ENCODE data around the gene MALRD1. TPM values are rescaled to one million over a fixed set of nuclear protein-coding genes. Genes with fewer than 3 reads are reported as not detected.

The MALRD1 gene
- total RNA-seq, 2 donors from 2014 or later, result 0.26 to 1.3 TPM

DNA sequence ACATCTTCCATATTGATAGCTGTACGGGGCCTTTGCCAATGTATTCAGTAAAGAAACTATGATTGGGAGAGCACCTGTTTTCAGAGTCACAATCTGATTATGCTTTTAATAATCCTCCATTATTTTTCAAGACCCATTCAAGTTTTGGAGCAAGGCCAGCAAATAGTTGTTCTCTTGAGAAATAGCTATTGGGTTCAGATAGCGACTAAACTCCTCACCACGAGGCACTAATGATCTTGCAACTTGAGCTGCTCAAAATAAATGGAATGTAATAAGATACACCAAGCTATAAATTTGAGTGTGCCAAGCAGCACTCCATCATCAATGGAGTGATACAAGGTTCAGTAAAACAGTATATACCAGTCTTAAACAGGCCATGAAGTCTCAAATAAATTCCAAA lies 7.4 kb upstream of the MALRD1 start:
- H3K27me3 ChIP-seq, result no peaks in the 10 kb centered on the region
- ATAC-seq, result no peak
- TF ChIP-seq POLR2A (IDR thresholded peaks at IDR 0.05) (no peak), CTCF (IDR thresholded peaks at IDR 0.05) (no peak)
- no peak for DNase-seq
- H3K27ac ChIP-seq, result no peak overlapping the region
- H3K36me3 ChIP-seq (replicated peaks in 1 of 2; ENCODE audit: insufficient read depth in 1 of 2, low read depth in 2 of 2), result no peaks in the 10 kb centered on the region
- WGBS, 2 donors, result 45 to 58% methylated on average over 3 of the region's 3 CpGs
- H3K4me1 ChIP-seq, result no peaks in the 10 kb centered on the region
- H3K9me3 ChIP-seq, result no peaks in the 10 kb centered on the region
- no peak overlapping the region for H3K4me3 ChIP-seq
- intact Hi-C loops (cut with DNase I), result no loop called here

GRCh38 chr10:19043431-19043830 lies 5.2 kb upstream of the MALRD1 start:
- TF ChIP-seq CTCF (IDR thresholded peaks at IDR 0.05), result no peak
- TF ChIP-seq POLR2A (IDR thresholded peaks at IDR 0.05), result no peak
- no peak overlapping the region for H3K4me3 ChIP-seq
- no peaks in the 10 kb centered on the region for H3K36me3 ChIP-seq (replicated peaks in 1 of 2; ENCODE audit: insufficient read depth in 1 of 2, low read depth in 2 of 2)
- no peak for DNase-seq
- intact Hi-C loops (cut with DNase I), result no loop called here
- H3K27me3 ChIP-seq, result no peaks in the 10 kb centered on the region
- 46 to 56% methylated on average over 3 of the region's 3 CpGs for WGBS, 2 donors
- no peak overlapping the region for H3K27ac ChIP-seq
- H3K4me1 ChIP-seq, result no peaks in the 10 kb centered on the region
- no peak for ATAC-seq
- H3K9me3 ChIP-seq, result no peaks in the 10 kb centered on the region

GRCh38 chr10:19046679-19047078 lies 1.9 kb upstream of the MALRD1 start:
- TF ChIP-seq POLR2A (IDR thresholded peaks at IDR 0.05) (no peak), CTCF (IDR thresholded peaks at IDR 0.05) (no peak)
- ATAC-seq (no peak), DNase-seq (no peak)
- no peak overlapping the region for H3K4me3 ChIP-seq
- no peaks in the 10 kb centered on the region for H3K27me3 ChIP-seq
- H3K27ac ChIP-seq, result no peak overlapping the region
- H3K9me3 ChIP-seq, result no peaks in the 10 kb centered on the region
- H3K4me1 ChIP-seq, result no peaks in the 10 kb centered on the region
- 22 to 26% methylated on average over 1 of the region's 1 CpG for WGBS, 2 donors
- no peaks in the 10 kb centered on the region for H3K36me3 ChIP-seq (replicated peaks in 1 of 2; ENCODE audit: insufficient read depth in 1 of 2, low read depth in 2 of 2)
- intact Hi-C loops (cut with DNase I), result no loop called here

DNA sequence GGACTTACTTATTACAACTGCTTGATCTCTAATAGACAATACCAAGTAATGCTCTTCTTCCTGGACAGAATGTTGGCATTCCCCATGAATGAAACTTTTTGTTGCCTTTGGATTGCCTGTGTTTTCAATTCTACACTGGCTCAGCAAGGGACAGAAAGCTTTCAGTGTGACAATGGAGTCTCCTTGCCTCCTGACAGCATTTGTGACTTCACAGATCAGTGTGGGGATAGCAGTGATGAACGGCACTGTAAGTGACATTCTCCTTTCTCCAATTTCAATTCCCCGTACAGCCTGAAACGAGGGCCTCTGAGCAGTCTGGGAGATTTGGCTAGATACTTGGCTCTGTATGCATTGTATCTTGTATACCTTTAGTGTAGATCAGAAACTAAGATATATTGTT lies 290 bp downstream of the MALRD1 start:
- TF ChIP-seq POLR2A (IDR thresholded peaks at IDR 0.05) (no peak), CTCF (IDR thresholded peaks at IDR 0.05) (no peak)

GRCh38 chr10:19049567-19049966 lies 966 bp downstream of the MALRD1 start:
- 66 to 74% methylated on average over 2 of the region's 2 CpGs for WGBS, 2 donors

More for the DNA sequence above, 290 bp downstream of the MALRD1 start:
- no peak overlapping the region for H3K27ac ChIP-seq
- DNase-seq (no peak), ATAC-seq (no peak)
- H3K36me3 ChIP-seq (replicated peaks in 1 of 2; ENCODE audit: insufficient read depth in 1 of 2, low read depth in 2 of 2), result no peaks in the 10 kb centered on the region
- intact Hi-C loops (cut with DNase I), result no loop called here
- H3K9me3 ChIP-seq, result no peaks in the 10 kb centered on the region
- no peaks in the 10 kb centered on the region for H3K4me1 ChIP-seq
- no peaks in the 10 kb centered on the region for H3K27me3 ChIP-seq
- 19 to 25% methylated on average over 3 of the region's 3 CpGs for WGBS, 2 donors
- H3K4me3 ChIP-seq, result no peak overlapping the region

More at GRCh38 chr10:19049567-19049966, 966 bp downstream of the MALRD1 start:
- ATAC-seq, result no peak
- no peaks in the 10 kb centered on the region for H3K27me3 ChIP-seq
- H3K36me3 ChIP-seq (replicated peaks in 1 of 2; ENCODE audit: insufficient read depth in 1 of 2, low read depth in 2 of 2), result no peaks in the 10 kb centered on the region
- no peak overlapping the region for H3K4me3 ChIP-seq
- no peak for DNase-seq
- intact Hi-C loops (cut with DNase I), result no loop called here
- H3K4me1 ChIP-seq, result no peaks in the 10 kb centered on the region
- TF ChIP-seq POLR2A (IDR thresholded peaks at IDR 0.05) (no peak), CTCF (IDR thresholded peaks at IDR 0.05) (no peak)
- H3K27ac ChIP-seq, result no peak overlapping the region
- no peaks in the 10 kb centered on the region for H3K9me3 ChIP-seq

Measured in body of pancreas (tissue), 4 donors.